GM12878 (cell line): ENCODE measurements around the gene CCNI.
"Not testable (repeated sequence)": the region's sequence is repeated elsewhere in the genome, so short reads cannot be mapped to it uniquely, and the experiment has no call there.

ENCODE experiments used
- BRCA1 ChIP-seq: IDR thresholded peaks from 2 replicates; pipeline ENCODE4 v1.6.1; 2011; ENCODE audit warnings: low read depth, low read length, improper control_type of control experiment
- CHD4 ChIP-seq: fragments of 200-600 bp; sonication (generic); IDR thresholded peaks from 2 replicates; pipeline ENCODE4 v1.6.1; 2016; ENCODE audit warnings: mild to moderate bottlenecking
- DPF2 ChIP-seq: fragments of 450-650 bp; IDR thresholded peaks from 2 replicates; pipeline ENCODE4 v1.6.1; 2017; ENCODE audit warnings: mild to moderate bottlenecking
- GABPA ChIP-seq: IDR thresholded peaks from 2 replicates; pipeline ENCODE4 v1.6.1; 2014; ENCODE audit warnings: antibody characterized with exemption, low read depth, mild to moderate bottlenecking, inconsistent platforms
- NBN ChIP-seq: fragments of 450-650 bp; IDR thresholded peaks from 2 replicates; pipeline ENCODE4 v1.6.1; 2016
- NFIC ChIP-seq: IDR thresholded peaks from 2 replicates; pipeline ENCODE4 v1.6.1; 2012; ENCODE audit warnings: low read depth, mild to moderate bottlenecking, inconsistent platforms, low read length, moderate library complexity
- NR2C2 ChIP-seq: IDR thresholded peaks from 2 replicates; pipeline ENCODE4 v1.6.1; 2011; ENCODE audit warnings: borderline replicate concordance, low read depth; ENCODE audit not compliant: control insufficient read depth, insufficient read length
- POU2F2 ChIP-seq: IDR thresholded peaks from 3 replicates; pipeline ENCODE4 v1.6.1; 2011; ENCODE audit warnings: low read depth, mild to moderate bottlenecking, low read length, borderline replicate concordance
- SMC3 ChIP-seq: IDR thresholded peaks from 2 replicates; pipeline ENCODE4 v1.6.1; 2011; ENCODE audit warnings: low read length, improper control_type of control experiment, borderline replicate concordance
- TF ChIP-seq, protein P1 (sequence below), 3 experiments: IDR thresholded peaks in 2 of 3; conservative IDR thresholded peaks in 1 of 3; 2 replicates each; pipeline ENCODE4 v1.5.1; 2011; ENCODE audit warnings: low read depth in 3 of 3, low read length in 3 of 3, mild to moderate bottlenecking in 3 of 3, control low read depth in 2 of 3, moderate library complexity in 2 of 3, inconsistent platforms in 1 of 3, mixed read lengths in 1 of 3; ENCODE audit not compliant: control insufficient read depth in 2 of 3, insufficient read depth in 1 of 3; ENCODE audit errors: extremely low read depth in 1 of 3
- TF ChIP-seq, protein P2 (sequence below): fragments of 450-650 bp; IDR thresholded peaks from 2 replicates; pipeline ENCODE4 v1.6.1; 2016; ENCODE audit warnings: mild to moderate bottlenecking

DNA sequence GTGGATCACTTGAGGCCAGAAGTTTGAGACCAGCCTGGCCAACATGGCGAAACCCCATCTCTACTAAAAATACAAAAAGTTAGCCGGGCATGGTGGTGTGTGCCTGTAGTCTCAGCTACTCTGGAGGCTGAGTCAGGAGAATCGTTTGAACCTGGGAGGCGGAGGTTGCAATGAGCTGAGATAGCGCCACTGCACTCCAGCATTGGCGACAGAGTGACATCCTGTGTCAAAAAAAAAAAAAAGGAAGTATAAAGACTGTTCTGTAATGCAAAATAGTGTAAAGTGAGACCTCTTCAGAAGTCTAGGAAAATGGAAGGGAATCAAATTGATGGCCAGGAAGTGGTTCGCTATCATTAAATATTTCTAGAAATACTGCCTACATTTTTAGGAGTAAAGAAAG, 5.0 kb upstream of the CCNI start:
- TF ChIP-seq, protein P1, sequence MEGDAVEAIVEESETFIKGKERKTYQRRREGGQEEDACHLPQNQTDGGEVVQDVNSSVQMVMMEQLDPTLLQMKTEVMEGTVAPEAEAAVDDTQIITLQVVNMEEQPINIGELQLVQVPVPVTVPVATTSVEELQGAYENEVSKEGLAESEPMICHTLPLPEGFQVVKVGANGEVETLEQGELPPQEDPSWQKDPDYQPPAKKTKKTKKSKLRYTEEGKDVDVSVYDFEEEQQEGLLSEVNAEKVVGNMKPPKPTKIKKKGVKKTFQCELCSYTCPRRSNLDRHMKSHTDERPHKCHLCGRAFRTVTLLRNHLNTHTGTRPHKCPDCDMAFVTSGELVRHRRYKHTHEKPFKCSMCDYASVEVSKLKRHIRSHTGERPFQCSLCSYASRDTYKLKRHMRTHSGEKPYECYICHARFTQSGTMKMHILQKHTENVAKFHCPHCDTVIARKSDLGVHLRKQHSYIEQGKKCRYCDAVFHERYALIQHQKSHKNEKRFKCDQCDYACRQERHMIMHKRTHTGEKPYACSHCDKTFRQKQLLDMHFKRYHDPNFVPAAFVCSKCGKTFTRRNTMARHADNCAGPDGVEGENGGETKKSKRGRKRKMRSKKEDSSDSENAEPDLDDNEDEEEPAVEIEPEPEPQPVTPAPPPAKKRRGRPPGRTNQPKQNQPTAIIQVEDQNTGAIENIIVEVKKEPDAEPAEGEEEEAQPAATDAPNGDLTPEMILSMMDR (IDR thresholded peaks at IDR 0.05 in 2 of 3, conservative IDR thresholded peaks at IDR 0.05 in 1 of 3; ENCODE audit: control insufficient read depth in 2 of 3, extremely low read depth in 1 of 3, insufficient read depth in 1 of 3, low read depth in 3 of 3, low read length in 3 of 3): not testable (repeated sequence)
- TF ChIP-seq BRCA1, SMC3, NR2C2, DPF2, POU2F2, NBN, CHD4, NFIC, GABPA: not testable (repeated sequence)
- TF ChIP-seq, protein P2, sequence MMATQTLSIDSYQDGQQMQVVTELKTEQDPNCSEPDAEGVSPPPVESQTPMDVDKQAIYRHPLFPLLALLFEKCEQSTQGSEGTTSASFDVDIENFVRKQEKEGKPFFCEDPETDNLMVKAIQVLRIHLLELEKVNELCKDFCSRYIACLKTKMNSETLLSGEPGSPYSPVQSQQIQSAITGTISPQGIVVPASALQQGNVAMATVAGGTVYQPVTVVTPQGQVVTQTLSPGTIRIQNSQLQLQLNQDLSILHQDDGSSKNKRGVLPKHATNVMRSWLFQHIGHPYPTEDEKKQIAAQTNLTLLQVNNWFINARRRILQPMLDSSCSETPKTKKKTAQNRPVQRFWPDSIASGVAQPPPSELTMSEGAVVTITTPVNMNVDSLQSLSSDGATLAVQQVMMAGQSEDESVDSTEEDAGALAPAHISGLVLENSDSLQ: not testable (repeated sequence)
